Activated CD4-positive, CD25-positive, alpha-beta regulatory T cell treated with anti-CD3 and anti-CD28 coated beads, Interleukin-2, amount 50 U/mL, for 16 hours (primary cell): Measurements from ENCODE around the gene EEFSEC.

ENCODE experiments used
- DNase-seq: peaks from one replicate; pipeline ENCODE4 v3.0.0-alpha.2; 2020; ENCODE audit warnings: low read depth, low spot score

Gene EEFSEC

DNA sequence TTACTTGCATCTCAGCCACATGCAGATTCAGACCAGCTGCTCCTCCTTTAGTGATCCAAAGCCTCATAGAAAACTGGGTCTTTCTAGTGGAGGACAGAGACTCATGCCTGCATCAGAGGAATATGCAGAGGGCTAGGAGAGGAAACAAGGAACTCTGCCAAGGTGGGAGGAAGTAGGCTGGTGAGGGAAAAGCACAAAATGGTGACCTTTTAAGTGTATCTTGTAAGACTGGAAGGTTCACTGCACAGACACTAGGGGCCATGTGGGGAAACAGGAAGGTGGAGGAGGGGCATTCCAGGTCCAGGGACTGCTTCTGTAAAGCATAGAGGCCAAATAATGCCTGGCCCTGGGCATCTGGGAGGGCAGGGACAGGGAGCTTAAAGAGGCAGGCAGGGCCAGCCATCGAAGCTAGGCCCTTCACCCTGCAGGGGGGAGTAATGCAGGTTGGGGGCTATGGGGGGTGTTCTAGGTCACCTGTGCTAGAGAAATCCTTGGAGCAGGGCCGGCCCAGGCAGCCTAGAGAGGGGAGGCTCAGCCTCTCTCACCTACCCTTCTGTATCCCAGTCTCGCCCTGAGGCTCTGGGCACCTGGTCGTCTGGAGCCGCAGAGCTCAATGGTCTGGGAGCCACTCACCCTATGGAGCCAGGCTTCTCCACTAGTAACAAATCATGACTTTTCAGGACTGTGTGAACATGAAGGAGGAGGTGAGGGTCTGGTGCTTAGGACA, 195.7 kb downstream of the EEFSEC start:
- DNase-seq = no peak

GRCh38 chr3:128349963-128350599, 196.8 kb downstream of the EEFSEC start:
- DNase-seq = no peak

DNA sequence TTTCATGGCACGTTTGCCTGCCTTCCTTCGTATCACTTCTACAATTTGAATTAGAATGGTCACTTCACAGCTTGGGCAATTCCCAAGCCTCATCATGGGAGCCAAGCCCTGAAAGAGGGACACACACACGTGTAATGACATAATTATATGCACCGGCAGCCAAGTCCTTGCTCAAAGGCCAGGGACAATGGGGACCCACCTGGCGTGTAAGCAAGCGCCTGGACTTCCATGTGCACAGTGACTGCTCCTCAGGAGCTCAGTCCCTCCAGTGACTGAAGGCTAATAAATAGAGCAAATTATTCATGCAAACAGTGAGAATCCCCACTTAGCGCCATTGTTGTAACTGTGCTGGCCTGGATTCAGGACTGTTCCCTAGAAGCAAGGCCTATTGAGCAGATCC, 198.3 kb downstream of the EEFSEC start:
- no peak for DNase-seq

- DNase-seq = no peak
Observed at GRCh38 chr3:128352326-128352725, 199.0 kb downstream of the EEFSEC start.

GRCh38 chr3:128353361-128353965, 200.2 kb downstream of the EEFSEC start:
- DNase-seq = no peak

- DNase-seq = no peak
Observed at GRCh38 chr3:128353991-128354687, 200.9 kb downstream of the EEFSEC start.

DNA sequence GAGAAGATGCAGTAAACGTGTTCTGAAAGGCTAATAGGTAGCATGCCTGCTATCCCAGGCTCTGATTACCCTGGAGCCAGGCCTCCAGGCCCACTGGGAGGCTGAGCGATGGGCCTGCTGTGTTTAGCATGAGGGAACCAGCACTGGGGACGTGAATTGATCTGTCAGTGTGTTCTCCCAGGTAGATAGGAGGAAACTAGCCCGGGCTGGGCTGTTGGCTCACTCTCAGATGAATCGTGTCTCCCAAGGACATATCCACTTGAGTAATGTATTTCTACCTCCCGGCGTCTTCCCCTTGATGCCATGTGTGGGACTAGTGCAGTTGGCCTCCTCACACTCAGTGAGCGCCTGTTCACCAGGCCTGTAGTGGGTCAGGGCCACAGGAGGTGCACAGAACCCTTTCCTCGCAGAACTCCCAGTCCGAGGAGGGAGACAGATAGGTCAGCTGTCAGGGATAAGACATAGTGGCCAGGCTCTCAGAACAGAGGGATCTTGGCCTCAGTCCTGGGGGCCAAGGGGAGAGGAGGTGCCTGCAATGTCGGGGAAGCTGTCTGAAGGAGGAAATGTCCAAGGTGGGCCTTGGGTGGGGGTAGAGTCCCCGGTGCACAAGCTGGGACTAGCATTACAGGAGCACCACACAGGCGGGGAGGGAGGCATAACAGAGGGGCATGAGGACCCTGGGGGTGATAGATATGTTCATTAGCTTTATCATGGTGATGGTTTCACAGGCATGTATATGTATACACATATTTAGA, 201.7 kb downstream of the EEFSEC start:
- no peak for DNase-seq

- no peak for DNase-seq
Observed at GRCh38 chr3:128355543-128355919, 202.2 kb downstream of the EEFSEC start.

- DNase-seq = no peak
Observed at GRCh38 chr3:128356822-128357221, 203.5 kb downstream of the EEFSEC start.

DNA sequence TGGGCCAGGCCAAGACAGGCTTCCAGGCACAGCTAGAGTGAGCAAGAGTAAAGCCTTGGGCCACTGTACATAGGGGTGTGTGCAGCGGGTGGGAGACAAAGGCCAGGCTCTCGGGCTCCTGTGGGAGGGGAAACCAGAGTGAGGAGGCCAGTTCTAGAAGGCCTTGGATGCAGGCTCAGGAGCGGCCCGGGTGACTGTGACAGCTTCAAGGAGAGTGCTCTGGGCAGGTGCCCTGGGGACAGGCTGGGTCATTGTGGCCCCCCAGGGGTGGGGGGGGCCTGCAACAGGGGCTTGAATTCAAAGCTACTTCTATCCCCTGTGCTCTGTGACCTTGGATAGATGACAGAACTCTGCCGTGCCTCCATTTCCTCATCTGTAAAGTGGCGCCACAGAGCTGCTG, 204.3 kb downstream of the EEFSEC start:
- no peak for DNase-seq

DNA sequence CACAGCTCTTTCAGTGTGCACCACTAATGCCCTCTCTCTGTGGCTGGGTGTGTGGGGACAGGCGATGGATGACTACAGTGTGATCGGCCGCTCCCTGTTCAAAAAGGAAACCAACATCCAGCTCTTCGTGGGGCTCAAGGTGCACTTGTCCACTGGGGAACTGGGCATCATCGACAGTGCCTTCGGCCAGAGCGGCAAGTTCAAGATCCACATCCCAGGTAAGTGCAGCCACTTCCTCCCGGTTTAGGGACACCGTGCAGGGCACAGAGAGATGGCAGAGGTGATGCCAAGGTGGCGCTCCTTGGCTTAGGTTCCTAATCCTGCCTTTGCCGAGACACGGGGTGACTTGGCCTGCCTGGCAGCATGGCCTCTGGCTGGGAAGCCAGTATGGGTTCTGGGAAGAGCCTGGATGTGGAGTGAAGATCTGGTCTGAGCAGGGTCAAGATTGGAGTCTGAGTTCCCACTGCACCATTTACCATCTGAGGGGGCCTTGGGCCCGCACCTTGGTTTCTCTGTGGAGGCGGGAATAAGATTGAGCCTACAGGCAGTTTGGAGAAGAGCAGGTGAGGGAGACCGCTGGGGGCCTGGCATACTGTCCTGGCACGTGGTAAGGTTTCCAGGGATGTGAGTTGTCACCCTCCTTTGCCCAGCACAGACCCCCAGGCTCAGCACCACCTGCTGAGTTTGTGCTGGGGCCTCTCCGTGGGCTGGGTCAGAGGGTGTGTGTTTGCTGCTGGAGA, 205.0 kb downstream of the EEFSEC start:
- DNase-seq = no peak

GRCh38 chr3:128359060-128359664, 205.9 kb downstream of the EEFSEC start:
- DNase-seq = no peak

GRCh38 chr3:128359846-128360642, 206.8 kb downstream of the EEFSEC start:
- DNase-seq = no peak

- no peak for DNase-seq
Observed at GRCh38 chr3:128360705-128361271, 207.5 kb downstream of the EEFSEC start.

- DNase-seq = no peak
Observed at GRCh38 chr3:128362026-128362965, 209.0 kb downstream of the EEFSEC start.

- no peak for DNase-seq
Observed at GRCh38 chr3:128364291-128364690, 211.0 kb downstream of the EEFSEC start.

DNA sequence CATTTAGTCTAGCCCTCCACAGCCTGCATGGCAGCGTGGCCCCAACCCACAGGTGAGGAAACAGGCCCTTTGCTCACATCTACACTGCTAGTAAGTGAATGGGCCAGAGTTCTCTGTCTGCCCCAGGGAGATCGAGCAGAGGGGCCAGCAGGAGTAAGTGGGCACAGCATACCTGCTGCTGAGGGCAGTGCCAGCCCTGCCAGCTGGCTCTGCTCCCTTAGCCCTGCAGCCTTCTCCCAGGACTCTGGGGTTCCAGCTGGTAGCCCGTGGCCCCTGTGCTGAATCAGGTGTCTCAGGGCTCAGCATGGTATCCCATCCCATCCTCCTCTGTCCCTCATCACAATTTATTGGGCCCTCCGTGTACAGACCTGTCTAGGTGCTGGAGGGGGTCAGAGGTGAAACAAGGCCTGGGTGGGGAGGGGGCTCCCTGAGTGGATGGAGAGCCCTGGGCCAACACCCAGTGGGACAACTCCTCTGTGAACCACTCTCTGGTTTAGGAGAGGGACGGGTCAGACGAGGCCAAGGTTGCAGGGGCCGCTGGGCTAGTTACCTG, 211.6 kb downstream of the EEFSEC start:
- no peak for DNase-seq

- no peak for DNase-seq
Observed at GRCh38 chr3:128366136-128366535, 212.9 kb downstream of the EEFSEC start.
